Activated CD4-positive, CD25-positive, alpha-beta regulatory T cell treated with anti-CD3 and anti-CD28 coated beads, Interleukin-2, amount 50 U/mL, for 72 hours (primary cell): Measurements from ENCODE around the gene RB1.

Source experiments
- DNase-seq: peaks from one replicate; pipeline ENCODE4 v3.0.0; 2021

RB1 gene

DNA sequence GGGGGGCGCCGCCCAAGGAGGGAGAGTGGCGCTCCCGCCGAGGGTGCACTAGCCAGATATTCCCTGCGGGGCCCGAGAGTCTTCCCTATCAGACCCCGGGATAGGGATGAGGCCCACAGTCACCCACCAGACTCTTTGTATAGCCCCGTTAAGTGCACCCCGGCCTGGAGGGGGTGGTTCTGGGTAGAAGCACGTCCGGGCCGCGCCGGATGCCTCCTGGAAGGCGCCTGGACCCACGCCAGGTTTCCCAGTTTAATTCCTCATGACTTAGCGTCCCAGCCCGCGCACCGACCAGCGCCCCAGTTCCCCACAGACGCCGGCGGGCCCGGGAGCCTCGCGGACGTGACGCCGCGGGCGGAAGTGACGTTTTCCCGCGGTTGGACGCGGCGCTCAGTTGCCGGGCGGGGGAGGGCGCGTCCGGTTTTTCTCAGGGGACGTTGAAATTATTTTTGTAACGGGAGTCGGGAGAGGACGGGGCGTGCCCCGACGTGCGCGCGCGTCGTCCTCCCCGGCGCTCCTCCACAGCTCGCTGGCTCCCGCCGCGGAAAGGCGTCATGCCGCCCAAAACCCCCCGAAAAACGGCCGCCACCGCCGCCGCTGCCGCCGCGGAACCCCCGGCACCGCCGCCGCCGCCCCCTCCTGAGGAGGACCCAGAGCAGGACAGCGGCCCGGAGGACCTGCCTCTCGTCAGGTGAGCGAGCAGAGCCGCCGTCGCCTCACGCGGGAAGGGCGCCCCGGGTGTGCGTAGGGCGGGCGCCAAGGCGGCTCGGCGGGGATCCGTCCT is at the start of gene RB1:
TSS of gene RB1 (plus strand) at position 393 of the 784 bp plus-strand sequence. CDS start at position 555, 162 bp downstream.
- peak; percentile 93 for DNase-seq

DNA sequence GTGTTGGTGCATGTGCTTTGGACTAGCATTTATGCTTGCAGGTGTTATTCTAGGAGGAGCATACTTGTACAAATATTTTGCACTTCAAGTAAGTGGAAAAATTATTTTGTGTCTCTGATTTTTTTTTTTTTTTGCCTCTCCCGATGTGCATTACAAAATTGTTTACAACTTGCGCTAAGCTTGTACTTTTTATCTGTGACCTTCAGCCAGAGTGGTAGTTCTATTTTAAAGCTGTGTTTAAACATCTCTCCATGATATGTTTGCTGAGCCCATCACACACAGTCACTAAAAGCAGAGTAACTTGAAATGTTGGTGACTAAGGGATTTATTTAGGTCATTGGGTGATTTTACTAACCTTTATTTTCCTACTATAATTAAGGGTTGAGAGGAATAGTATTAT is 49.7 kb upstream of the RB1 start:
- DNase-seq, result no peak

DNA sequence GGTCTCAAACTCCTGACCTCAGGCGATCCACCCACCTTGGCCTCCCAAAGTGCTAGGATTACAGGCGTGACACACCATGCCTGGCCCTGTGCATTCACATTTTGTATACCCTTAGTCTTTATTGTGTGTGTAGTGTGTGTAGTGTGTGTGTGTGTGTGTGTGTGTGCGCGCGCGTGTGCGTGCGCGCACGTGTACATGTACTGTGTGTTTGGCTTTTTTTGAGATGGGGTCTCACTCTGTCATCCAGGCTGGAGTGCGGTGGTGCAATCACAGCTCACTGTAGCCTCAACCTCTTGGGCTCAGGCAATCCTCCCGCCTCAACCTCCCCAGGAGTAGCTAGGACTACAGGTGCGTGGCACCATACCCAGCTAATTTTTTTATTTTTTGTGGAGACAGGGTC is 48.5 kb upstream of the RB1 start:
- no peak for DNase-seq

DNA sequence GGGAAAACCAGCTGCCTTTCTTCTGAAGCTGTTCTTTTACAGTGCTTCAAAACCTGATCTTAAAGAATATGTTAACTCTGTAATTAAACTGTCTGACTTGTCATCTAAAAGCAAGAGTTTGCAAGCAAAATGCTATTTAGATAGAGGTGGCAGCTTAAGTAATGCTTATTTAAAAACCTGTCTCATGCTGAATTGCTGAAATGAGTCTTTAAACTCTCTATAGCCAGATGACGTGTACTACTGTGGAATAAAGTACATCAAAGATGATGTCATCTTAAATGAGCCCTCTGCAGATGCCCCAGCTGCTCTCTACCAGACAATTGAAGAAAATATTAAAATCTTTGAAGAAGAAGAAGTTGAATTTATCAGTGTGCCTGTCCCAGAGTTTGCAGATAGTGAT is 47.6 kb upstream of the RB1 start:
- no peak for DNase-seq

DNA sequence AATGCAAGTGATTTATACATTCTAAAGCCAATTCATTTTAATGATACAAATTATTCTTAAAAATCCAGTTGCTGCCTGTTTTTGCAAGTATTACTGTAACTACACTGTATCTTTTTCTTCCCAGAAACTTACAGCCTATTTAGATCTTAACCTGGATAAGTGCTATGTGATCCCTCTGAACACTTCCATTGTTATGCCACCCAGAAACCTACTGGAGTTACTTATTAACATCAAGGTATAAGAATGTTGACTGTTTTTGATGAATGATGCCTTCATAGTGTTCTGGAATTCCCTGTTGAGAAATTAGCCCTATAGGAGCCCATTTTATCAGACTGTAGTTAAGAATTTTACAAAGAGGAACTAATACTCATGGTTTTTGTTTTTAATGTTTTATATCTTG is 45.5 kb upstream of the RB1 start:
- DNase-seq, result no peak

DNA sequence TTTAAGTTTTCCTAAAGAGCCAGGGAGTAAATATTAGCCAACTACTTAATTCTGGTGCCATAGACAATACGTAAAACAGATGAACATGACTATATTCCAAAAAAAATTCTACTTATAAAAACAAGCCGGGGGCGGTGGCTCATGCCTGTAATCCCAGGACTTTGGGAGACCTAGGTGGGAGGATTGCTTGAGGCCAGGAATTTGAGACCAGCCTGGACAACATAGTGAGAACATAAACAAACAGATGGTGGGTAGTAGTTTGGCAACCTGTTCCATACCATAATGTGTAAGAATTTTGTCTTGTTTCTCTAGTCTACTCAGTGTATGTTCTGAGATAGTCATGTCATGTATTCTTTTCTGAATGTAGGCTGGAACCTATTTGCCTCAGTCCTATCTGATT is 45.1 kb upstream of the RB1 start:
- no peak for DNase-seq

DNA sequence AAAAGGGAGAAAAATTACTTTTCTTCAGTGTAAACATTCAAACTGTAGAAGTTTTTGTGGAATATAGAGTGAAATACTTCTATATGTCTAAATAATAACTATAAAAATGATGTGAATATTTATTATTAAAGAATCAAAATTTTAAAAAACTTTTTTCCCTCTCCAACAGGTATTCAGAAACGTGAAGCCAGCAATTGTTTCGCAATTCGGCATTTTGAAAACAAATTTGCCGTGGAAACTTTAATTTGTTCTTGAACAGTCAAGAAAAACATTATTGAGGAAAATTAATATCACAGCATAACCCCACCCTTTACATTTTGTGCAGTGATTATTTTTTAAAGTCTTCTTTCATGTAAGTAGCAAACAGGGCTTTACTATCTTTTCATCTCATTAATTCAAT is 42.6 kb upstream of the RB1 start:
- DNase-seq, result no peak

DNA sequence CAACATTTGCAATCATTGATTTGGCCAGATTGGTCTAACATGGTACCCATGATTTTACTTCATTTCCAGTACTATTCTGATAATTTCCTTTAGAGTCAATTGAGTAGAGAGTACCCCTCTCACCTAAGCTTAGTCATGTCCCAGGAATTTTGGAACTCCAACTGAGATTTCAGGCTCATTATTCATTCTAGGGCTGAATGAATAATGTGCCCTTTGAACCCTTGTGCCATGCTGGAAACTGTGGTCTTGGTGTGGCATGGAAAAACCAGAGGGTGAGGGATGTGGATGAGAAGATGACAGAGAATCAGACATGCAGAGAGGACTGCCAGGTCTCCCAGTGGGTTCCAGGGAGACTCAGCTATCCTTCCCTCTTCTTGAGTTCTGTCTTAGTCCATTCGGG is 40.4 kb upstream of the RB1 start:
- DNase-seq, result no peak

DNA sequence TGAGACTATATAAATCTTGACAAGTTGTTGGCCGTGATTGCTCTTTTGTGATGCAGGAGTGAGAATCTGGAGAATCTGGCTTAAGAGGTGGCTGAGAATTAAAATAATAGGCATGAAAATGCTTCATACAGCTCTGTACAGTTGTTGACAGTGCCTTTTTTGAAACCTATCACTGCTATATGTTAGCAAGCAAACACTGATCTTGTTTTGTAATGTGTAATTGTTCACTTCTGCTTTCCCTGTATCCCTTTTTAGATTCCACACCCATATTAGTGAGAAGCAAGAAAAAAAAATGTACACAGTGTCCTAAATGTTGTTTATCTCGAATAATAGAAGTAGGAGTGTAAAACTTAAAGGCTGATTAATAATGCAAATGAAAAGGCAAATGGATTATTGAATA is 39.5 kb upstream of the RB1 start:
- no peak for DNase-seq

DNA sequence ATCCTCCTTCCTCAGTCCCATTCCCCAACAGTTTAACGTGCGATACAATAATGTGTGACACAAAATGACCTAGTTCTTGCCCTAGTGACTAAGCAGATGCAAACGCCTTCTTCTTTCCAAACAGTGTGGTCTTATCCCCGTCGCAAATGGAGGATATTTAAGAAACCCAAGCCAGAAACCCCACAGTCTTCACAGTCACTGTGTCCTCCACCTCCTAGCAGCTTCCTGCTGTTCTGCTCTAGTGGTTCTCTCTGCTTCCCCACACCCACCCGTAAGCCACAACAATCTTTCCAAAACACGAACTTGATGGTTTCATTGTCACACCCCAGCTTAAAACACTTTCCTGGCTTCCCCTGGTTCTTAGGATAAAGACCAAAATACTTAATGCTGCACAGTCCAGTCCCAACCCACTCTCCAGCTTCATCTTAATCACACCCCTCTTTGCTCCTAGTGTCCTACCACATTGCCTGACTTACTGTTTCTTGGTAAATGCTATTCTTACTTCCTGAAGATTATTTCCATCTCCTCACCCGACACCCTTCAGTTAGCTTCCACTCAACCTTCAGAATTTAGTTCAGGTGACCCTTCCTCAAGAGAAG is 38.2 kb upstream of the RB1 start:
- DNase-seq, result no peak

DNA sequence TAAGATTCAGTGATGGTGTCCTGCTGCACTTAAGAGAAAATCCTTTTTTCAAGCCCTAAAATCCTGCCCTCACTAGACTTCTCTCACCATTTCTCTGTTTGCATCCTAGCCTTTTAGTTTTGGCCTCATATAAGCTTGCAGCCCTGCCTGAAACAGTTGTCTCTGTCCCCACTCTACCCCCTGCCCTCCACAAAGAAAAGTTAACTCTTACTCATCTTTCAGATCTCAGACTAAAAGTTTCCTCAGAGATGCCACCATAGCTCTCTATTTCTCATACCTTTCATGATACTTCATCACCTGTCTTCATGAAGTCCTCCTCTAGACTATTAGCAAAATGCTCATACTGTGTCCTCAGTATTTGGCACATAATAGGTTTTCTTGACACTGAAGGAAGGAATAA is 37.4 kb upstream of the RB1 start:
- DNase-seq, result no peak

DNA sequence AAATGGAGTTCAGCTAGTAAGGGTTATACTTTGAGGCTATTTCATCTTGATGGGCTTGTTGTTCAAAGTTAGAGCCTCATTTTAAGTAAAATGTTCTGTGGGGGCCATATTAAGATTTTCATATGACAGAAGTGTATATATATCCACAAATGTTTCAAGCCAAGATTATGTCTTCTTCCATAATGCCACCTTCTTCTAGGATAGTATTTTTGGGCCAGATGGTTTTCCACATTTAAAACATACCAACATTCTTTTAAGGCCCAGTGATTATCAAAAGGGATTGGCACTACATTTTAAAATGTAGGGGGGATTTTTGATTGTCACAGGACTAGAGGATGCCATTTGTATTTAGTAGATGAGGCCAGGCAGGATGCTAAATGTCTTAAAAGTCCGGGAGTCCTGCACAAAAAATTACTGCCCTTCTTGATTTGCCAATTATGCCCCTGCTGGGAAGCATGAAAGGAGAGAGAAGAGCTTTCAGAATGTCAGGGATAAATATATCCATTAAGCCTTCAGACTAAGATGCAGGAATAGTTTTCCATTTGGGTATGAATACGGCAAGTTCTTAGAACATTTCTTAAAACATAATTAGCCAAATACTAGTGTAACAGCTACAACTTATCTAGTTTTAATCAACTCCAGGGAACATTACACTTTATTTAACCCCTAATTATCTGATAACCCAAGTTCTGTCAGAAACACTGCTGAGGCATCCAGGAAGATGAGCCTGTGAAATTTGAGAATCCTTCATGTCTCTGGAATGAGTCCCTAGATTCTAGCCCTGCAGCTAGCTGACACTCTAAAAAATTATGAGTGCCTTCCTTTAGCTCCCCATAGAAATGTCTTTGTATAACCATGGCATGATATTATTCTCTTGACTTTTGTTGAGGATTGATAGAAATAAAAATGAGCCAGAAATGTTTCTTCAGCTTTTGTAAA is 36.6 kb upstream of the RB1 start:
- DNase-seq, result no peak

DNA sequence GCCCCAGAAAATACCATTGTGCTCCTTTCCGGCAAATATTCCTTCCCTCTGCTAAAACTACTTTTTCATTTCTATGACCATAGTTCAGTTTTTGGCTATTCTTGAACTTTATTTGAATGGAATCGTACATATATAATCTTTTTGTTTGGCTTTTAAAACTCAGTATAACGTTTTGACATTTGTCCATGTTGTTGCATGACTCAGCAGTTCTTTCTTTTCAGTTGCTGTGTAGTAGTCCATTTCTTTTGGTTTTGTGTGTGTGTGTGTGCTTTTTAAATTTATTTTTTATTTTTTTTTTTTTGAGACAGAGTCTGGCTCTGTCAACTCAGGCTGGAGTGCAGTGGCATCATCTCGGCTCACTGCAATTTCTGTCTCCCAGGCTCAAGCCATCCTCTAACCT is 35.5 kb upstream of the RB1 start:
- no peak for DNase-seq

DNA sequence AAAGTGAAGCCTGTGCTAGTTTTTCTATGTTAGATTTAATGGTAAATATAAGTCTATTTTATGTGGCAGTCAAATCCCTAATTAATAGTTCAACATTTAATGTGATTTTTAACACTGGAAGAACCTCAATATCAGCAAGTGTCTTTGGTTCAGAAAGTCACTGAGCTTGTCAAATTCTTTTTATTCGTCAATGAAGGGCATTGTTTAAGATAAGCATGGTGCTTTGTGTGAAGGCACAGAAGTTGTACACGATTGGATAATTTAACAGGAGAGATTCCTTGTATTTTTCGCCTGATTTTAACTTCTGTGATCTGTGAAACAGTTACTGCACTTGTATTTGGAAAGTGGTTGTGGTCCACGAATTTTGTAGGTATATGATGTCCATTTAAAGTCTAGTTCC is 30.2 kb upstream of the RB1 start:
- DNase-seq, result no peak

DNA sequence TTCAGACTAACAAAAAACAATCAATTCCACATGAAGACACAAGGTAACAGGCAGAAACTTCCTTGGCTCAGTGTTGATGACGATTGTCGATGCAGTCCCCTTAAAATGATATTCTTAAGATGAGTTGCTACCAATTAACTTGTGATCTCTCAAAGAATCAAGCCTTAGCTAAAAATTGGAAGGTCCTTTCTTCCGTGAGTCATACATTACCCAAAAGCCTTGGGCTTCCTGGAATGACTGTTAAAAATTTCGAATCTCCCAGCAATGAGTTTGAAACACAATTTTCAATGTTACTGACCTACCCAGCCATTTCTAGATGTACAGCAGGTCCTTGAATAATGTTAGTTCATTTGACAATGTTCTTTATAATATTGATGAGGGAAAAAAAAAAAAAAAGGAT is 28.0 kb upstream of the RB1 start:
- DNase-seq, result no peak

DNA sequence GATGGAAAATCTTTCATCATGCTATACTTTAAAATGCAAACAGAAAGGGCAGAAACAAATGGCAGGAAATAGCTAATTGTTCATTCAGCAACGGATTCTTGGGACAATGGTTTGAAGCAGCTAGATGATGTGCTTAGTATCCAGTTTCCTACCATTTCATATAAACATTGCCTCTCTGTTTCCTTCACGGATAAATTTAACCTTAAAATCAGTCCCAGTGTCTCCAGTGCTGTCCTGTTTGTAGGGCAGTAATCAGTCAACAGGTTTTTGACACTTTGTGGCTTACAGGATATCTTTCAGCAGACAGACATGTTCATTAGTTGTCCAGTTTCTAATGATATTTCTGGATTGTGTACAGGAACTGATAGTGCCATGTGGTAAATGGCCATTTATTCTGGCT is 24.7 kb upstream of the RB1 start:
- DNase-seq, result no peak

DNA sequence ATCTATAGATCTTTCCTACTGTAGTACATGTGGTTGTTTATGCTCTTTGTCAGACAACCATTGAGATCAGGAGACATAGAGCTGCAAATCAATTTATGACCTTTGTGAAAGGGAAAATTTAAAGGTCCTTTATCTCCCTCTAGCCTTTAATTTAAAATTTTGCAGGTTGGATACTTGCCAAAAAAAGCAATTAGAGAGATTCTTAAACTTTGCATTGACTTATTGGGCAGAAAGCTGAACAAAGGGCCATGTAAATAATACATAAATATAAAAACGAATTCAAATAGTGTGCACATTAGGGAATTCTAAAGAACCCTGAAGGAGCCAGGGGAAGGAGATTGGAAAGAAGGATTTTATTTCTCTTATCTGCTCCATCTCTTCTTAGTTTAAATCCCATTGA is 22.0 kb upstream of the RB1 start:
- DNase-seq, result no peak

DNA sequence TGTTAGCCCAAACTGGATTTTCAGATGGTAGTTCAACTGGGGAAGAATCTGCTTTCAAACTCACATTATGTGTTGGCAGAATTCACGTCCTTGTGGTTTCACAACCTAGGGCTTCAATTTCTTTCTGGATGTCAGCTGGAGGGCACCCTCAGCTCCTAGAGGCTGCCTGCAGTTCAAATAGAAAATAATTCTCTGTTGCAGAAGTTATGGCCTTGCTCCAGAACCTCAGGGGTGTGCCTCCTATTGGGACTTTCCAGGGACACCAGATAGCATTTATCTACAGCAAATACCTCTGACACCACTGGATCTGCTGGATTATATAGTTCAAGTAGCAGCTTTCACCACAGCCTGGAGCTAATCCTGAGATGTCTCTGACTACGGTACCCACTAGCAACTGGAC is 11.8 kb upstream of the RB1 start:
- no peak for DNase-seq

DNA sequence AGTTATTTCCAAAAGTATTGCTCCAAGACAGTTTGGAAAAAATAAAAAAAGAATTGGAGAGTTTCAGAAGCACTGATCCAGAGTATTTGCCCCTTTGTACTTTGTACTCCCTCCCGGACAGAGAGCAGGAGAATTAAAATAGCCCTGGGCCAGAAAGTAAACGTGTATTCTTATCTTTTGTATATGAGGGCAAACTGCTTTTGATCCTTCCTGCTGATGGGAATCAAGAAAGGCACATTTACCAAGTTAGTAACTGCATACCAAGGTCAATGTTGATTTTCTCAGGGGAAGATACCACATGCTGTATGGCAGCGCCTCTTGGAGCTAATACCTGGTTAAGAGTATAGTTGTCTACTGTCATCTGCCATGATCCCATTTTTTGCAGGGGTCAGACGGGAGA is 10.9 kb upstream of the RB1 start:
- no peak for DNase-seq

DNA sequence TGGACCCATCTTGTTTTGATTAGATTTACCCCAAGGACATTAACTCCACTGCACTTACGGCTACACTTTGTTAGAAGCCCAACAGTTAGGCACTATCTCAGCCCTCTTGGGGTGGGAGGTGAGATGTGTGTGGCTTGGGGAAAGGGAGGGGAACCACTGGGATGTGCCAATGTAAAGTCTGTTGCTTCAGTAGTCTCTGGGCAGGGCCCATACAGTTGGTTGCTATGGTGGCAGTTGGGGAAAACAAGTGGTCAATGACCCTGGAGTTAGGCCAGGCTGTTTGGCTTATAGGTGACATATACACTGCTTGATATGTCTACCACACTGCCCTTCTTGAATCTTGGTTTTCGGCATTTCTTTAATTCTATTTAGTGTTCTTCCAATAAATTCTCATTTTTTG is 8.9 kb upstream of the RB1 start:
- no peak for DNase-seq

DNA sequence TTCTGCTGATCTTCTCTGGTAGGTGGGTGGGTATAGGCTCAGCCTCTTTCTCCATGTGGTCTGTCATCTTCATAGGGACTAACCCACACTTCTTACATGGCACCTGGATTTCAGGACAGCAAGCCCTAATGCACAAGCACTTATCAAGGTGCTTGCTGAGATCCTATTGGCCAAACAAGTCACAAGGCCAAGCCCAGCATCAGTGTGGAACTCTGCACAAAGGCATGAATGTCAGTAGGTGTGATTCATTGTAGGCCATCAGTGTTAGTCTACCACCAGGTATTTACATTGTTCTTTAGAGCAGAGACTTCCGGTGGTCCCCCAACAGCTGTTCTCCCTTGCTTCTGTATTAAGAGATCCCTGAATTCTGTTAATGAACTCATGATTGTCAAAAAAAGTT is 8.3 kb upstream of the RB1 start:
- no peak for DNase-seq

DNA sequence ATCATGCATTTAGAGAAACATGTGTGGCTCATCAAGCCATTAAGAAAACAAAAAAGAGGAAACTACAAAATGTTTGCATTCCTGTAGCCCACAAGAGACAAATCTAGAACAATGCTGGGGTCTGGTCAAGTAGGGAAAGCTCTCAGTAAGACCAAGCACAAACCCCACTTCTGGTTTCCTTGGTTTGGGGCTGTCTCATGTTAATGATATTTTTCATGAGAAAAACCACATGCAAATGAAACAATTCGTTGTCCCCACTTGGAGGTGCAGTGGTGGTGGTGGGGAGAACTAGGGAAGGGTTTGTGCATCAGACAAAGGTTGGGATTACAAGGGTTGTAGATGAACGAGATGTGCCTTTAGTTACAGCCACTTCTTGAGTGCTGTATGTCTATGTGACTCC is 7.0 kb upstream of the RB1 start:
- no peak for DNase-seq

DNA sequence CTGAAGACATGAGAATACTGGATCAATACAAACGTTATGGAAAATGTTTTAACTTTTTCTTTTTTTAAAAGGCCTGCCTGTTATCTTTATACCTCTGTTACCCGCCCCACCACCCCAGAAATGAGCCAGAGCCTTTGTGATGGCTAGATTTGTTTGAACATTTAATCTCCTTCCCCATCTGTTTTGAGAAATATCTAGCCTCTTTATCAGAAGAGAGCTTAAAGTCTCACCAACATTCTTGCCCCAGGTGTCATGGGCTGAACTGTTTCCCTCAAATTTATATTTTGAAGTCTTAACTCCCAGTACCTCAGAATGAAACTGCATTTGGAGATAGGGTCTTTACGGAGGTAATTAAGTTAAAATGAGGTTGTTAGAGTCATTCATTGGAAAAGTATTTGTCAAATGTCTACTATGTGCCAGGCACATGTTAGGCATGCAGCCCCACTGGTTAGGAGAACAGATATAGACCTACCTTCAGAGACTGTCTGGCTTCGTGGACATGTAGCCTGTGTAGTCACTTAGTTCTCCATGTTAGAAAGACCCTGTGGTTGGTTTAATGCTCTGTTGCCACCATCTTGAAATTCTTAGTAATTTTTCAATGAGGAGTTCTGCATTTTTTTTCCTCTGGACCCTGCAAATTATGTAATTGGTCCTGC is 6.3 kb upstream of the RB1 start:
- no peak for DNase-seq
